ENCODE measurements around the gene PCSK2.

The PCSK2 gene

DNA sequence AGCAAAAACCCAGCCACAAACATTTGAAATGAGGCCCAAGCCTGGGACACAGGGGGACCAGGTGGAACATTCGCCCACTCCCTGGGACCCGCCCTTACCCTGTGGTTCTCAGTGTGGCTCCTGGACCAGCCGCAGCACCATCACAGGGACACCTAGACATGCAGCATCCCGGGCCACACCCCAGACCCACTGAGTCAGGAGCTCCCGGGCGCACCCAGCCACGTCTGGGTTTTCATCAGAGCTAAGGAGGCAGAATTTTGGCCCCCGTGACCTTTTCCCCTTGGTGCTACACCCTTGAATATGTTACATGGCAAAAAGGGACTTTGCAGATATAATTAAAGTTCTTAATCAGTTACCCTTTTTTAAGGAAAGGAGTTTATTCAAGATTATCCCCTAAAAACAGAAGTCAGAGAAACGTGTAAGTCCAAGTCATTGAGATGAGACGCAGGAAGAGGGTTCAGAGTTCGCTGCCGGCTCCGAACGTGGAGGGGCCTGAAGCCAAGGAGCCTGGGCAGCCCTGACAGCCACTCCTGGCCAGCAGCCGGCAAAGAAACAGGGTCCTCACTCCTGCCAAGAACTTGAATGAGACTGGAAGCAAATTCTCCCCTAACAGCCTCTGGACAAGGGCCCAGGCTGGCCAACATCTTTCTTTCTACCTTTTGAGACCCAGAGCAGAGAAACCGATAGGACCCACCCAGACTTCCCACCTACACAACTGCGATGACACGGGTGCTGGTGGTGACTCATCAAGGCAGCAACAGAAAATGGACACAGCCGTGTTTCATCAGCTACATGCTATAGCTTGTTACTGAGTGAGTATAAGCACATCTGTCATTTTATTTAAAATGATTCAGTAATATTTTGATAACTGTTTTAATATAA, 279.0 kb downstream of the PCSK2 start:
- DNase-seq (ENCODE audit: low read depth in 2 of 2) = peak; percentile 39

DNA sequence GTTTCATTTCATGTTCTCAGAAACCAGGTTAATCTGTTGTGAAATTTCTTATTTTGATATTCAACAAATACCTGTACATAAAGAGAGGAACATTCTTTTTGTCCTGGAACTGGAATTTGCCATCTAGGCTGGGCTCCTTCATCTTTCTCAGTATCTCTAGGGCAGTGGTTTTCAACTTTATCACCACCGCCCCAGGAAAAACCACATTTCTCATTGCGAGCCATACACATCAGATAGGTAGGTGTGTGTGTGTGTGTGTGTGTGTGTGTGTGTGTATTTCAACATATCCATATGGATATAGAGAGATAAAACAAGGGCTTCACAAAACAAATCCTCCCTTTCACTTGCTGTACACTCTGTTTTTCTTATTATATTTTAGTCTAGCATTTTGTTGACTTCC, 280.2 kb downstream of the PCSK2 start:
- DNase-seq (ENCODE audit: low read depth in 2 of 2) = no peak

DNA sequence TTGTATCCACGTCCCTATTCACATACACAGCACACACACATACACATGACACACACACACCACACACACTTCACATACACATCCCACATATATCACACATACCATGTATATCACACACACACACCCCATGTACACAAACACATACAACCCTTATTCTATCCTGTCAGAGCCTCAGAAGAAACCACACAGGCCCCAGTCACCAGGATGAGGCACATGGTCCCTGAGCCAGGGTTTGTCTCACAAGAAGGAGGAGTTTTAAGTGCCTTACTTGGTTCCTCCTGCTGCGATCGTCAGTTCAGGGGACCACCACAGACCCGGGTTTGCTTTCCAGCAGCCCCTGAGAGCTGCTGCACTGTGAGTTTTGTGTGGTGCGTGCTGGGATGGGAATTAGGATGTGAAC, 280.7 kb downstream of the PCSK2 start:
- DNase-seq (ENCODE audit: low read depth in 2 of 2) = no peak

DNA sequence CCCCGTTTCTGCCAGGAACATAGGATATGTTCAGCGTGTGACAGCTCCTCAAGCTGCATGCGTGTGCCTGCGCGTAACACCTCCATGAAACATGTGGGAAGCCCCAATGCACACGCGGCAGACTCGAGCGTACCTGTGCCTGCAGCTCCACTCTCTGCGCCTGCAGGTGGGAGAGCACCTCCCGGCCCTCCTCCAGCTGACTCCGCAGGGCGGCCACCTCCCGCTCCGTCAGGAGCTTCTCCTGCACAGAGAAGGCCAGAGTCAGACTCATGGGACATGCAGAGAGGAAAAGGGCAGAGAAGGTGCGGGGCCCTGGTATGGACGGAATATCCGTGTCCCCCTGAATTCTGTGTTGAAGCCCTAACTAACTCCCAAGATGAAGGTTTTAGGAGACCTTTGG, 281.9 kb downstream of the PCSK2 start:
- no peak for DNase-seq (ENCODE audit: low read depth in 2 of 2)

DNA sequence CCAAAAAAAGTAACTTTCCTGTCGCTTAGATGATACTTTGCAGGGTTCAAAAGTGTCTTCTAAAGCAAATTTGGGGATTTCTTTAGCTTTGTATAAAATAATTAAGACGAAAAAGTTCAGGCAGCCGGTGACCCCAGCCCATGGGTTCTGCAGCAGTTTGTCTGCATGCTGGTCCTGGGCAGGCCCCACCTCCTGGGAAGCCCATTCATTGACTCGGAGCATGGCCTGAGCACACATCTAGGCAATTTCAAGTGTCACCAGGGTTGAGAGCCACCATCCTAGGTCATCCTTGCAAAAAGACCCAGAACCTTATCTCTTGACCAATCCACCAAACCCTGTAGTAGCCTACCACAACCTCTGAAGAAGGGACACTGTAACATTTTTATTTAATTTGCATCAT, 283.7 kb downstream of the PCSK2 start:
- no peak for DNase-seq (ENCODE audit: low read depth in 2 of 2)

DNA sequence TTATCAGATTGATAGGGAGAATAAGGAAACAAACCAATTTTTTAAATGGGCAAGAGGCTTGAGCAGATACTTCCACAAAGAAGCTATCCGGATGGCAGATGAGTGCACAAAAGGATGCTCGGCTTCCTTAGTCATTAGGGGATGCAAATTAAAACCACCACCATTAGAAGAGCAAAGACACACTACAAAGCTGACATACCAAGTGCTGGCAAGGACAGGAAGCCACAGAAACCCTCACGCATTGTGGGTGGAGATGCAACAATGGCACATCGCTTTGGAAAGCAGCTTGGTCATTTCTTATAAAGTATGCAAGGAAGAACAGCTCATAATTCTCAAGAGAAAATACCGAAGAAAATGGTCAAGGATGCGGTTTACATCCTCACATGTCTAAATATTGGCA, 284.6 kb downstream of the PCSK2 start:
- DNase-seq (ENCODE audit: low read depth in 2 of 2) = no peak

DNA sequence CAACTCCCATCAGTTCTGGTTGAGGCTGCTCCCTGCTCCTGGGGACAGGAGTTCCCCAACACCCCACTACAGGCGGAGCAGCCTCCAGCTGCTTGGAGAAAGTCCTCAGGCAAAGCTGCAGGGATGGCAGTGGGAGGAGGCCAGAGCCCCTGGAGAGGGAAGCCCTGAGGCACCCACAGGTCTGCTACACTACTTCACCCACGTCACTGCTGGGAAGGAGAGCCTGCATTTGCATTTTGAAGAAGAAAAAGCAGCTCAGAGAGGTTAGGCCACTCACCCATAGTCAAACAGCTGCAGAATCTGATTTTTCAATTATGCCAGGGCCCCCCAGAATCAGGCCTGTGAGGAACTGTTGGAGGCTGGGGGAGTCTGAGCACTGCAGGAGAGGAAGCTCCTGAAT, 287.1 kb downstream of the PCSK2 start:
- DNase-seq (ENCODE audit: low read depth in 2 of 2) = no peak

DNA sequence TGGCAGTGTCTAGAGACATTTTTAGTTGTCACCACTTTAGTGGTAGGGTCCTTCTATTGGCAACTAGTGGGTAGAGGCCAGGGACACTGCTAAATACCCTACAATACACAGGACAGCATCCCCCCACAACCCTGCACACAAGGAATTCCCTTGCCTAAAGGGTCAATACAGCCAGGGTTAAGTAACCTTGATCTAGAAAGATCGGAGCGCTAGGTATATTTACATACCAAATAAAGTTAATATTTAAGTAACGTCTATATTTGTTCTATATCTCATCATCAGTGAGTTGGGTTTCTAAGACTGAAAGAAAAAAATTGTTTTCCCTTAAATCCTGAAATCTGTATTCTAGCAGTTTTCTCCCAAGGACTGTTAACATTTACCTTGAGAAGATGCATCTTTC, 288.2 kb downstream of the PCSK2 start:
- no peak for DNase-seq (ENCODE audit: low read depth in 2 of 2)

DNA sequence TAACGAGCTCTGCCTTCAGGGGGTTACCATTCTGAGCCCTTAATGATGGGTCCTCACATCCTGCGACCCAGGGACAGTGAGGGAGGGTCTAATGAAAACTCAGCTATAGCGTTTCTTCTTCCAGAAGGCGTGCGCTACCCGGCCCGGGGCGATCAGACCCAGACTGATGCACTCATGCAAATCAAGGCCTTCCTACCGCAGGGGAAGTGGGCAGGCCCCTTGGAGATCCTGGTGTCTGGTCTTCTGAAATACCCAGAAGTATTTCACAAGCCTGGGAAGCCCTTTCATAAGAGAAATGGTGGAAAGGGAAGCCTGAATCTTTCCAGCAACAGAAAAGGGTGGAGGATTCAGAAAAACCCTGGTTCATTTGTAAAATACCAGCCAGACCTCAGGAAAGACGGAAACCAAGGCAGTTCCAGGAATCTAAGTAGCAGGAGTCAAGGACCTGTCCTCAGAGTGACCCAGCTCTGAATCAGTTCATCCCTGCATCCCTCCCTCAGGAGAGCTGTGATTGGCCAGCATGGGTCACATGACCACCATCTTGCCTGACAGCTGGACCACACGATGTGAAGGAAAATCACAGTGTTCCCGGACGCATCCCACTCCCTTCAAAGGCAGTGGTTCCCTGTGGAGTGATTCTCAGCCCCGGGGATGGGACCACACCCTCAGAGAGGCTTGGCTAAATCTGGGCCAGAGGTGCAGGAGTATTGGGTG, 291.7 kb downstream of the PCSK2 start:
- no peak for DNase-seq (ENCODE audit: low read depth in 2 of 2)

DNA sequence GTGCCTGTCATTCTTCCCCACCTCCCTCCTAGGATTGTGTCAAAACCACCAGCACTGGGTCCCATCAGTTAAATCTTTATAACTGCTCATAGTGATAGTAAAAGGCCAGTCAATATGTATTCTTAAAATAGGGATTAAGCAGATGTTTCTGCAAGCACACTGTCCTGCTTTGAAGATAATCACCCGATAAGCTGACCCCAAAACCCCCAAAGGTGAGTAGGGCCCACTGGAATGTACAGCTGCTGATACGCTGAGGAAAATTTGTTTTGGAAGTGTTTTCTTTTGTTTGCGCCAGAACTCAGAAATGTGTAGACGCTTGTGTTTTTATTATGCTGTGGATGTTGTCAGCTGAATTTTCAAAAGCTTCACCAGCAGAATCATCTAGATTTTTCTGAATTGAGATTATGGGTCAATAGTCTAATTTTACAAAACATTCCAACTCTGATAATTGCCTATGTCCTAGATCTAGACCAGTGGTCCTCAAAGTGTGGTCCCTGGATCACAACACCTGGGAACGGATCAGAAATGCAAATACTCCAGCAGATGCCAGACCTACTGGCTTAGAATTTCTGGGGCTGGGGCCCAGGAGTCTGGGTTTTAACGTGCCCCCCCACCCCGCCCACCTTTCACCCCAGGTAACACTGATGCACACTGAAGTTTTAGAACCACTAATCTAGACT, 292.9 kb downstream of the PCSK2 start:
- DNase-seq (ENCODE audit: low read depth in 2 of 2) = no peak

DNA sequence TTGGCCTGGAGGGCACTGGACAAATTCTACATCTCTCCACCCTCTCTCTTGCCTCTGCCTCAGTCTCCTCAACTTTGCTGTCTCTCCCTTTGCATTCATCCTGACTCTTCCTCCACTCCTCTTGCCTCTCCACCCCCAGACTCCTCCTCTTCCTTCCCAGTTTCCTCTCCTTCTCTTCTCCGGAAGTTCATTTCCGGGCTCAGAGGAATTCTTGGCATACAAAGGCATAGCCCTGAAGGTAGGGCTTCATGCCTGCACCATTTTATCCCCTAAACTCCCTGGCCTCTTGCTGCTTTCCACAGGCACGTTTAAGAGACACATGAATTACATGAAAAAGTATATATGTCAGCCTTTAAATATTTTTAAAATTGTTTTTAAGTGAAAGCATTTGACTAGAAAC, 293.7 kb downstream of the PCSK2 start:
- no peak for DNase-seq (ENCODE audit: low read depth in 2 of 2)

DNA sequence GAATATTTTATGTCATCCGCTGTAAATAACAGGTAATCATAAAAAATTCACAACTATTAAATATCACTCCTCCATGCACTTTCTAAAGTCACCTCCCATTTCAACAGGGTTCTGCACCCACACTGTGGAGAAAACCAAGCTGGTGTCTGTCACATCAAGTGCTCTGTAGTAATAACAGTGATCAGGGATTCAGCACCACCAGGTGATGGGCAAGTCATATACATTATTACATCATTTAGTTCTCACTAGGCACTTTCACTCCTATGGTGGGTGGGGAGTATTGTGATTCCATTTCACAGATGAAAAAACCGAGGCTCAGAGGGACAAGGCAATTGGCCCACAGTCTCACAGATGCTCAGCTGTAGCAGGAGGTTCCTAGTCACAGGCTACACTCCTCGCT, 295.7 kb downstream of the PCSK2 start:
- DNase-seq (ENCODE audit: low read depth in 2 of 2) = no peak

DNA sequence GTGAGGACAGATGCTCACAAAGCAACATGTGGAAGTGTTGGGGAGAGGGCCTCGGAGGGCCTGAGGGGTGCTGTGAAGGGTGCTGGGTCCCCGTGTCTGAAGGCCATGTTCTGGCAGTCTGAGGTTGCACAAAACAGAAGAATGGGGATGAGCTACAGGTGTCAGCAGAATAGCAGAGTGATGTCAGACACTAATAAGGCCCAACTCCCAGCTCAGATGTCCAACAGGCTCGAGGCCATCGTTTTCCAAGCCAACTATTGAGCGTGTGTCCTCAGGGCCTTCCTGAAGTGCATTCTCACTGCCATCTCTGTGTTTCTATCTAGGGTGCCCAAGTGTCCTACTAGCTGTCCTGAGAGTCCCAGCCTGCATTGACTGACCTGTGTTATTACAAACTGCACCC, 296.5 kb downstream of the PCSK2 start:
- no peak for DNase-seq (ENCODE audit: low read depth in 2 of 2)

DNA sequence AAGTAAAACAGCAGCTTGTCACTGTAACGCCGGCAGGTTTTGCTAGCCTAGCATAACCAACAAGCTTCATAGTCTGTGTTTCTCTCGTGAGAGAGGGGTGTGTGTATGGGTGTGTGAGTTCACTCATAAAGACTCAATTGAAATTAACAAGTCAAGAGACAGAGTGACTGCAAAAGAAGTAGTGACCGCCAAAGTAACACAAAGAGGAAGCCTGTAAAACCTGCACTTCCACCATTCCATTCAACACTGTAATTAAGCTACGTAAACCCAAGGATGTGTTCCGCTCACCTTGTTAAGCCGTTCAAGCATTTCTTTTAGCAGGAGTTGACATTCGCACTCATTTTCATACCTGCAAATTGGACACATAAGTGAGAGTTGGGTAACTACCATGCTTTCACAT, 297.7 kb downstream of the PCSK2 start:
- DNase-seq (ENCODE audit: low read depth in 2 of 2) = no peak

DNA sequence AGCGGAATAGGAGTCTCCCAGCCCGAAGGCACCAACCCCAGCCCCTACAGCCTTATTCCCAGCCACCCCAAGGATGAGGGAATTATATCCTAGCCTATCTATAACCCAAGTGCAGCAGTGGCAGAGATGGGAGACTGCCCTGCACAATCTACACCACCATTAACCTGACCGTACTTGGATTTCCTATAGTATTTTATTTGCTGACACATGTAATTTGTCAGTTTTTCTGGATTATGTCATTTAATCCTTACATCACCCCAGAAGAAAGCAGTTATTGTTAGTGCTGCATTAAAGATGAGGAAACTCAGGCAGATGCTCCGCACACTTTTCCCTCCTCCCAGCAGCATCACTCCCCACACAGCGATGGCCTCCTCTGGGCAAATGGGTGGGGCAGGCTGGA, 298.3 kb downstream of the PCSK2 start:
- no peak for DNase-seq (ENCODE audit: low read depth in 2 of 2)

DNA sequence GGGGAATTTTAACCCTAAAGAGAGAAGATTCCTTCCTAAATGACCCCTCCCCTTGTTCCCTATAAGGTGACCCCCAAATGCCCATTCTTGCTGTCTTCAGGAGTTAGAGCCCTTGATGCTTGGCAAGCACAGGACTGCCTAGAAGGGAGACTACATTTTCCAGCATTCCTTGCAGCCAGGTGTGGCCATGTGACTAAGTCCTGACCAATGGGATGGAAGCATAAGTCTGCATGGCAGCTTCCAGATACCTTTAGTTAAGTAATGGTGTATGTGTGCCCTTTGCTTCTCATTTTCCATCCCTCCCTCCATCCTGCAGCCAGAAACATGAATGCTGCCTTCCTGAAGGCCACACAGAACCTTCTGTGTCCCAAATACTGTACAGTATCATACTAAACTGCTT, 298.8 kb downstream of the PCSK2 start:
- no peak for DNase-seq (ENCODE audit: low read depth in 2 of 2)

DNA sequence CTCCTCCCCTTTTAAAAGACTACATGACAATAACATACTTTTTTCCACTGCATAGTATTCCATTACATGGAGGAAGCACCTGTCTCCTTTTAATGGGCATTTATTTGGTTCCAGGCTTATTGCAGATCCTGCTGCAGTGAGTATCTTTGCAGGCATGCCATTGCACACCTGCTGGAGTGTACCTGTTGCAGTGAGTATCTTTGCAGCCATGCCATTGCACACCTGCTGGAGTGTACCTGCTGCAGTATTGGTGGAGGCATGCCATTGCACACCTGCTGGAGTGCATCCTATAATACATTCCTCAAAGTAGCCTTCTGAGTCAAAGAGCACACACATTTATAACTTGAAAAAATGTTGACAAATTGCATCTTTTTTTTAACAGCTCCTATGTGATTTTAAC, 302.7 kb downstream of the PCSK2 start:
- no peak for DNase-seq (ENCODE audit: low read depth in 2 of 2)

DNA sequence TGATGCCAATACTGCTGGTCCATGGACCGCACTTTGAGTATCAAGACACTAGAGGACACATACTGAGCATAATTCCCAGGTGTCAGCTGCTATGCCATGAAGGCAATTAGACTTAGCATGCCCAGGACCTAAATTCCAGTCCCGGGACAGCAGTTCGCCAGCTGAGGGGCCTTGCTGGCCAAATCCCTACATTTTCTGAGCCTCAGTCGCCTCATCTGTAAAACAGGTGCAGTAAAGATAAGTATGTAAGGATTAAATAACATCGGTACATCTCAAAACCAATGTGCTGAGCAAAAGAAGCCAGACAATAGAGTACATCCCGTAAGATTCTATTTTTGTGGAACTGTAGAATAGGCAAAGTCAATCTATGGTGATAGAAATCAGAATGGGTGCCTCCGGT, 303.3 kb downstream of the PCSK2 start:
- DNase-seq (ENCODE audit: low read depth in 2 of 2) = no peak

DNA sequence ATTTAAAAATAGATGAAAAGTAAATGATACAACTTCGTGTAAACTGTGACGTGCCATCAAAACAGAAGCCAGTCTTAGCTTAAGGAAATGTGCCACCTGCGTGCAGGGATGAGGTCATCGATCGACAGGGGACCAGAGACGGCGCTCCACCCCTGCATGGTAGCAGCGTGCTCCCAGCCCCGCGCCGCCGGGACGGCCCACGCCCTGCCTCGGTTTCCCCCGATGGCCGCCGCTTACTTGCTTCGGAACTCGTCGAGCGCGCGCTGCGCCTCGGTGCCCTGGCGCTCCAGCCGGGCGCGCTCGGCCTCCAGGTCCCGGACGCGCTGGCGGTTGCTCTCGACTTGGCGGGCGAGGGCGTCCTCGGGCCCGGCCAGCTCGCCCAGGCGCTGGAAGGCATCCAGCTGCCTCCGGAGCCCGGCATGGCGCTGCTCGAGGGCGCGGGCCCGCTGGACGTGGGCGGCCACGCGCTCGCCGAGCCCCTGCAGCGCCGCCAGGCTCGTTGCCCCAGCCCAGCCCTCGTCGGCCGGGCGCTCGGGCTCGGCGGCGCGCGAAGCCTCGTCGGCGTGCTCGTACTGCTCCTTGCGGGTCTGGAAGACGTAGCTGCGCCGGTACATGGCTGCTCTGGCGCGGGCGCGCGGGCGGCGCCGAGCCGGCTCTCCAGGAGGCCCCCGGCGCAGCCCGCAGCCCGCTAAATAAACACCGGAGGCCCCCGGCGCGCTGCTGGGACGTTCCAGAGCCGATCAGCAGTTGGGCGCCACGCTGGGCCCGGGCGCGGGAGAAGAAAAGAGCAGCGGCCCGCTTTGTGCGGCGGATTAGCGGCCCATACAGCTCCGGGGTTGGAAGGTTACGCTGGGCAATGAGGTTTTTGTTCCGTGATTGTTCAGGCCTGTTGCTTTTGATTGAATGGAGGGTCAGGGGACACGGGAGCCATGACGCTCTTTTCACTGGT, 304.1 kb downstream of the PCSK2 start, which contains the start of gene BFSP1:
BFSP1 (minus strand) TSS at position 664 of the 949 bp plus-strand sequence; CDS start at position 614, 50 bp downstream.
- peak; percentile 22 to 23 for DNase-seq (ENCODE audit: low read depth in 2 of 2)

DNA sequence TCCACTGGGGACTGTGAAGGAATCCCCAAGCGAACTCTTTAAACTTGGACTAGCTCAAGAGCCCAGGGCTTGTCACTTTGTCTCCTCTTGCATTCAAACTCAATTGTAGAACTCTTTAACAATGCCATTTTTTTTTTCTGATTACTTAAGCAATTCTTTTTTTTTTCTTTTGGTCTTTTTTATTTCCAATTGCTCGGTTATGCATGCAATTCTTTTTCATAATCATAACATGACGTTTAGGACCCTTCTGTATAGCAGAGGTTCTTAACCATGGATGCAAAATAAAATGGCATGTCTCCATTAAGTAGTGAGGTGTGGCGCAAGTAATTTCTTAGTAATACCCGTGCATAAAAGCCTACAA, 304.8 kb downstream of the PCSK2 start:
- DNase-seq (ENCODE audit: low read depth in 2 of 2) = no peak

DNA sequence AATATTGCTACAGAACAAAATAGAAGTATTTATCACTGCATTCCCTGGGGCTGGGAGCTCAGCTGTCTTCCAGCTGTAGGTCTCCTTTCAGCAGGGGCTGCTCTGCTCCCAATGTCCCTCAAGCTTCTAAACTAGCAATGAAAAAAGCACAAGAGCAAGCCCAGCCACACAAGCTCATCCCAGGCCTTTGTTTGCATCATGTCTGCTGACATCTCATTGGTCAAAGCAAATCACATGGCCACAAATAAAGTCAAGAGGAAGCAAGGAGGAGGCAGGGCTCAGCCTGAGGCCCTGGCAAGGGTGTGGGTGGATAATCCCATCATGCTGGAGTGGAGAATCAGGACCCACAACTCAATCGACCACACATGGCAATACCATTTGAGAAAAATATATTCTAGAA, 306.6 kb downstream of the PCSK2 start:
- no peak for DNase-seq (ENCODE audit: low read depth in 2 of 2)

DNA sequence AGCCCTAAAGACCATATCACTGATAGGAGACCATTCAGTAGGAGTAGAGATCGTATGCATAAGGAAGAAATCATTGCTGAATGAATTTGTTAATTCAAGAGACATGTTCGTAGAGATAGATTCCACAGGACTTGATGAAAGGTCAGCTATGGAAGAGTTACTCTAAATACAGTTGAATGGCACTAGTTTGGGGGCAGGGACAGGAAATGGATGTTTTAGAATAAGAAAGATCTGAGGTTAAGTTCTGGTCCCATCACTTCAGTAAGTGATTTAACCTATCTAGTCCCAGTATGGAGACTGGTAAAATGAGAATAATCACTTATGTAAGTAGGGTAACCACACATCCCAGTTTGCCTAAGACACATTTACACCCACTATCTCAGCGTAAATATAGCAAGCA, 307.2 kb downstream of the PCSK2 start:
- DNase-seq (ENCODE audit: low read depth in 2 of 2) = no peak
